SK-N-MC (cell line): ENCODE results near the gene MFSD6L.
"Not testable (repeated sequence)": the region's sequence is repeated elsewhere in the genome, so short reads cannot be mapped to it uniquely, and the experiment has no call there.

Experiments used
- DNase-seq: peaks from one replicate; pipeline ENCODE4 v3.0.0-alpha.2; 2011; ENCODE audit warnings: low read depth, low spot score
- H3K27ac ChIP-seq: fragments of 200-600 bp; sonication (generic); 2 replicates; pipeline ENCODE4 v1.5.1; 2016; ENCODE audit warnings: mixed run types
- H3K36me3 ChIP-seq: fragments of 200-600 bp; sonication (generic); 2 replicates; pipeline ENCODE4 v1.6.1; 2017; ENCODE audit warnings: antibody characterized with exemption, low read length, mixed read lengths; ENCODE audit not compliant: insufficient read depth
- H3K4me3 ChIP-seq: fragments of 200-600 bp; sonication (generic); 2 replicates; pipeline ENCODE4 v1.5.1; 2016
- H3K9ac ChIP-seq: fragments of 200-600 bp; sonication (generic); 2 replicates; pipeline ENCODE4 v1.8.0; 2017; ENCODE audit warnings: mixed run types, mixed read lengths; ENCODE audit not compliant: insufficient read length
- H3K9me3 ChIP-seq: fragments of 200-600 bp; sonication (generic); 2 replicates; pipeline ENCODE4 v1.6.1; 2017; ENCODE audit warnings: low read depth, mild to moderate bottlenecking, antibody characterized with exemption, low read length, moderate library complexity, mixed read lengths
- EZH2 ChIP-seq: fragments of 200-600 bp; sonication (generic); IDR thresholded peaks from one replicate; pipeline ENCODE4 v1.6.1; 2017; ENCODE audit warnings: antibody characterized with exemption
- FOXP2 ChIP-seq: optimal IDR thresholded peaks from 2 replicates; pipeline ENCODE3; 2011; ENCODE audit warnings: mild to moderate bottlenecking, moderate library complexity; ENCODE audit not compliant: insufficient read depth; ENCODE audit errors: extremely low read length, control extremely low read depth
- POLR2AphosphoS5 ChIP-seq: IDR thresholded peaks from 2 replicates; pipeline ENCODE4 v1.6.1; 2012; ENCODE audit warnings: mild to moderate bottlenecking, low read depth, low read length, borderline replicate concordance

The MFSD6L gene

DNA sequence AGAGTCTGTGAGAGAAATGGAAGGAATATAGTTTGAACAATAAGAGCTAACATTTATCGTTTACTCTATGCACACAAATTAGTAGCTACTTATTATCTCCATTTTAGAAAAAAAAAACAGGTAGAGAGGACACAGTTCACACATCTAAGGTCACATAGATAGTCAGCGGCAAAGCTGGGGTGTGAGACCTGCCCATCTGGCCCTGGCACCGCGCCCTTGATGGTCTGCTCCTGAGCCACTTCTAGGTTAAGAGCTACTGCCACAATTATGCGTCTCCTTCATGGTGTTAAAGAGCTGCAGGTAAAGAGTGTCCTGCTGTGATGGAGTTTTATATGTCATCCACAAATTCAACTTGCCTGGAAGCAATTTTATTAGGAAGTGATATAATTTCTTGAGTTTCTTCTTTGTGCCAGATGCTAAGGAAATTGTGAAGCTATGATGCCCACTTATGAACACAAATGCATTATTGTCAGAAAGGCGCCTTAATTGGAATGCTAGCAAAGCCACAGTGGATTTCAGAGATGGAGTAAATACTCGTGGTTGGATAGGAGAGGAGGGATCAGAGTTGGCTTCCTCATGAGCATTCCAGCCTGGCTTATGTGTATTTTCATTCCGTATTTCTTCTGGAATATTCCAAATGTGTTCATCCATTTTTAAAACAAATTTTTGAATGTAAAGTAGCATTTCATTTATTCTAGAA, 21.3 kb upstream of the MFSD6L start:
- TF ChIP-seq EZH2, result no peak
- no peak for TF ChIP-seq POLR2AphosphoS5
- no peak for TF ChIP-seq FOXP2
- Histone ChIP-seq H3K27ac (no peak overlapping the region), H3K9me3 (no peaks in the 10 kb centered on the region), H3K36me3 (no peaks in the 10 kb centered on the region), H3K4me3 (no peak overlapping the region), H3K9ac (no peak overlapping the region)
- no peak for DNase-seq

DNA sequence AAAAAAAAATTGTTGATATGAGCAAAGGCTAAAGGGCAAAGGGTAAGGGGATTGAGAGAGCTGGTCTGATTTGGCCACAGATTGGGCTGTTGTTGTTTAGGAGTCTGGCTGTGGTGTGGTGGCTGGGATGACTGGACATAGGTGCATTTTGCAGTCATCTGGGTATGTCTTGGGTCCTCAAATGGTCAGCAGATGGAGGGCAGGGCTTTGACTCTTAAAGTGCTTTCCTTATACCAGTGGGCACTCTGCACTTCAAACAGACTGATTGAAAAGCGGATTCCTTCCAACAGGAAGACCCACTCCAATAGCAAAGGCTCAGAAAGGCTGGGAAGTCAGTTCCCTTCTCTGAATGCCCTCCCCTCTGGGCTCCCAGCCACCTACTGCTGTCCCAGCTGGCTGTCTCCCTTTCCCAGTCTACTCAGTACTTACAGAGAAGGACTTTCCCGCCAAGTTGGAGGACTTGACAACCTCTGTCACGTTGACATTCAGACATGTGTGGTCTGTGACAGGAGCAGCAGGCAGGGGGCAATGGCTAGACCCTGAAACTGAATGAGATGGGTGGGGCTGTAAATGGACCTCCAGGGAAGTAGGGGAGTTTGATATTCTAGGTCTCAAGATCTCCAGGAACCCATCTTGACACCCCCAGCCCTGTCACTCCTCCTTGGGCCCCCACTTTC, 19.6 kb upstream of the MFSD6L start:
- Histone ChIP-seq H3K27ac (no peak overlapping the region), H3K36me3 (no peaks in the 10 kb centered on the region), H3K9ac (no peak overlapping the region), H3K4me3 (no peak overlapping the region), H3K9me3 (no peaks in the 10 kb centered on the region)
- no peak for DNase-seq
- TF ChIP-seq FOXP2 (no peak), POLR2AphosphoS5 (no peak), EZH2 (no peak)

DNA sequence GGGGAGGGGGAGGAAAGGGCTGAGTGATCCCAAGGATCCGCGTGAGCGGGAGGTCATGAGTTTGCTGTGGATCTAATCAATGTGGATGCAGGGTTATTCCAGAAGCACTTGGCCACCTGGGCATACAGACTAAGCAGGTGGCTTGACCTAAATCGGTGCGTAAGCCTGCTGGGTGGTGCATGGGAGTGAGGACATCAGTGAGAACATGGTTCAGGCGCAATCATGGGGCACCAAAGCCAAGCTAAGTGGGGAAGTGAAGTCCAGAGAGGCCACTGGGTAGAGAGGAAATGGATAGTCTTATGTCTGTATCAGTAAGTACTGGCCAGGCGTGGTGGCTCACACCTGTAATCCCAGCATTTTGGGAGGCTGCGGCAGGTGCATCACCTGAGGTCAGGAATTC, 18.9 kb upstream of the MFSD6L start:
- H3K4me3 ChIP-seq, result no peak overlapping the region
- no peak overlapping the region for H3K9ac ChIP-seq
- H3K27ac ChIP-seq, result no peak overlapping the region
- H3K9me3 ChIP-seq, result no peaks in the 10 kb centered on the region
- no peaks in the 10 kb centered on the region for H3K36me3 ChIP-seq
- no peak for TF ChIP-seq EZH2
- TF ChIP-seq FOXP2, result no peak
- no peak for TF ChIP-seq POLR2AphosphoS5
- no peak for DNase-seq

DNA sequence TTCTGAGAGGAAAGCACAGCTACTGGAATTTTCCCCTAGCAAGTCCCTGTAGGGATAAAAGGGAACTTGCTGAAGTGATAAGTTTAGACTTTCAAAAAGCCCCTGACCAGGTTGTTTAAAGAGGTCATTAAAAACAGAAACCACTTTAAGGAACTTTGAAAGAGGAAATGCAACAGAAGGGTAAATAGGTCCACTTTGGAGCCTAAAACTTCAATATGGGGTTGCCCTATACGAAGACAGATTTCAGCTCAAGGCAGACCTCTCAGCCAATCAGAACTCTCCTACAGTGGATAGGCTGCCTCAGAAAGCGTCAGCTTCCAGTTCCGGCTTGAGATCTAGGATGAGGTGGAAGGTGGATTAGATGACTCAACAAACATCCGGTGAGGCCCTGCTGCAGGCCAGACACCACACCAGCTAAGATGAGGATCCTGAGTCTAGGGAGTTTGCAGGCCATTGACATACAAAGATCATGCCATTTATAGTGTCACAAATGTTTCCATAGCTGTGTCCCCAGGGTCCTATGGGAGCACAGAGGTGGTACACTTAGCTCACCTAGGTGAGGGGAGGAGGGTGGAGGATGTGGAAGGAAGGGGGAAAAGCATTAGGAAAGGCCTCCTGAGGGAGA, 7.9 kb upstream of the MFSD6L start:
- H3K27ac ChIP-seq, result no peak overlapping the region
- no peak overlapping the region for H3K9ac ChIP-seq
- DNase-seq, result no peak
- no peaks in the 10 kb centered on the region for H3K9me3 ChIP-seq
- no peaks in the 10 kb centered on the region for H3K36me3 ChIP-seq
- H3K4me3 ChIP-seq, result no peak overlapping the region
- TF ChIP-seq POLR2AphosphoS5 (no peak), FOXP2 (no peak), EZH2 (no peak)

DNA sequence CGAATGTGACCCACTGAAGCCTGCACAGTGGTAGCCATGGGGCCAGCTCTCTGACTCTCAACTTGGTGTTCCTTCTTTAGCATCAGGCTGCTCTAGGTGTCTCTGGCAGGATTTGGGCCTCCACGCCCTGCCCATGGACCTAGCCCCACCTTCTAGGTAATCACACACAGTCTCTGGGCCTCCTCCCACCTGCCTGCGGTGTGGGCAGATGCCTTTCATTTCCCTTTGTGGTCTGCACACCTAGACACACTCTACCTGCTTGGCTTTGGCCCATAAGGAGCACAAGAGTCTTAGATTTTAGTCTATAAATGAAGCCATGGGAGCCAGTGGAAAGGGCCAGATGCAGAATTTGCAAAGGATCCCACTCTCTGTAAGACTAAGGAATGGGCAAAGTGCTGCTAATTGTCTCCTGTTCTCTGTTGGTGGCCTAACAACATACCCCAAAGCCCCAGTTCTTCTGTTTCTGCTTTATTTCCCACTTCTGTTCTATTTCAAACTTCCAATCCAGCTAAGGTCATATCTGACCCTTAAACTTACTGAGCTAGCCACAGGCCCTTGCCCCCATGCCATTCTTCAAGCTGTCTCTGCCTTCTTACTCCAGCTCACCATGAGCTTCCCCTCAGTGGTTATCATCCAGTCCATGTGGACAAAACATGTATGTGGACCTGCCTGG, 7.2 kb upstream of the MFSD6L start:
- TF ChIP-seq POLR2AphosphoS5, result no peak
- no peak for TF ChIP-seq FOXP2
- TF ChIP-seq EZH2, result no peak
- Histone ChIP-seq H3K4me3 (no peak overlapping the region), H3K9ac (no peak overlapping the region), H3K9me3 (no peaks in the 10 kb centered on the region), H3K36me3 (no peaks in the 10 kb centered on the region), H3K27ac (no peak overlapping the region)
- DNase-seq, result no peak

DNA sequence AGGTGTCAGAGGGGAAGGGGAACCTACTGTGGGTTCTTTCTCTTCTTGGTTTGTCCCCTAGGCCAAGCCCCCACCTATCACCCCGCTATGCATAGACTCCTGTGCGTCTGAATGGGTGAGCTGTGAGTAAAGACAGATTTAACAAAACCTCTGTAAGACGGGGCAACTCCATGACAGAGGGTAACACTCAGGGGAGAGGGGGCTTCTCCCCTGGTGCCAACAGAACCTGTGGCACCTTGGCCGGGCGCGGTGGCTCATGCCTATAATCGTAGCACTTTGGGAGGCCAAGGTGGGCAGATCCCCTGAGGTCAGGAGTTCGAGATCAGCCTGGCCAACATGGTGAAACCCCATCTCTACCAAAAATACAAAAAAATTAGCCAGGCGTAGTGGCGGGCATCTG, 6.2 kb upstream of the MFSD6L start:
- H3K36me3 ChIP-seq, H3K4me3 ChIP-seq, H3K9me3 ChIP-seq, H3K27ac ChIP-seq, DNase-seq, H3K9ac ChIP-seq: not testable (repeated sequence)

DNA sequence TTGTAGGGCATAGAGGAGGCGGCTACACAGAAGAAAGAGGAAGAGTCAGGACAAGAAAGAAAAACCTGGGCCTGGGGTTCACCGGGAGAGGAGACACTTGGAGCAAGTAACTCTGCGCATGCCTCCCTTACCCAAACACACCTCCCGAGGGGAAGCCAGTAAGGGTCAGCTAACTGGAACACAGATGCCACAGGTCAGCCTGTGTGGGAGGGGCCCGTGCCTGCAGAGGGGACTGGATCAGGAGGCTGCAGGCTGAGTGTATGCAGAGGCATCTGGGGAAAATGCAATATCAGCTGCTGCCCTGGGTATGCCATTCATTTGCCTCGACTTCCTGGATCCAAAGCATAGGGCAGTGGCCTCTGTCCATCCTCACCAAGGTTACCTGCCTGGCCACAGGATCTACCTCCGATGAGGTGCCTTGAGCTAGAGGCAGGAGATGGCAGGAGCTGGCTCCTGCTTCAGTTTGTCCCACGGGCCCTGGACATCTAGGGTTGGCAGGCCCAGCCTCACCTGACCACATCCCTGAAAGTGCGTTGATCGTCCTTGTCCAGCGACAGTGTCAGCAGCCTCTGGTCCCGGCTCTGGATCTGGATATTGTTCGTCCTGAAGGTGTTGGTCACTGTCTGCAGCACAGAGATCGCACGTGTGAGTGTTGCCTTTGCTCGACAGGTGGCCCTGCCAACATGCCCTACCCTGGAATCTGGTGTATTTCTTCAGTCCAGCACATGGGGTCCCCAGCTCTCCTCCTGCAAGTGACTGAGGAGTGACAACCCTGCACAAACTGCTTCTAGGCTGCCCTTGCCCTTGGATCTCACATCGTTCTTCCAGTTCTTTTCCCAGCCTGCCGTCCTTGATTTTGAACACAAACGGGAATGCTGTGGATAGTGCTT, 4.6 kb upstream of the MFSD6L start:
- Histone ChIP-seq H3K36me3 (no peaks in the 10 kb centered on the region), H3K9ac (no peak overlapping the region), H3K4me3 (no peak overlapping the region), H3K9me3 (no peaks in the 10 kb centered on the region), H3K27ac (no peak overlapping the region)
- TF ChIP-seq POLR2AphosphoS5 (no peak), EZH2 (no peak), FOXP2 (no peak)
- DNase-seq, result no peak
